HG02938 (cell line): ENCODE results near the gene TANGO2.
"Not testable (repeated sequence)": the region's sequence is repeated elsewhere in the genome, so short reads cannot be mapped to it uniquely, and the experiment has no call there.

Experiments
- ATAC-seq: cut with Tn5 transposase; IDR thresholded peaks from one replicate; pipeline ENCODE4 v1.9.1; 2021; ENCODE audit warnings: mild to moderate bottlenecking, moderate library complexity; ENCODE audit not compliant: unreplicated experiment

TANGO2 gene

DNA sequence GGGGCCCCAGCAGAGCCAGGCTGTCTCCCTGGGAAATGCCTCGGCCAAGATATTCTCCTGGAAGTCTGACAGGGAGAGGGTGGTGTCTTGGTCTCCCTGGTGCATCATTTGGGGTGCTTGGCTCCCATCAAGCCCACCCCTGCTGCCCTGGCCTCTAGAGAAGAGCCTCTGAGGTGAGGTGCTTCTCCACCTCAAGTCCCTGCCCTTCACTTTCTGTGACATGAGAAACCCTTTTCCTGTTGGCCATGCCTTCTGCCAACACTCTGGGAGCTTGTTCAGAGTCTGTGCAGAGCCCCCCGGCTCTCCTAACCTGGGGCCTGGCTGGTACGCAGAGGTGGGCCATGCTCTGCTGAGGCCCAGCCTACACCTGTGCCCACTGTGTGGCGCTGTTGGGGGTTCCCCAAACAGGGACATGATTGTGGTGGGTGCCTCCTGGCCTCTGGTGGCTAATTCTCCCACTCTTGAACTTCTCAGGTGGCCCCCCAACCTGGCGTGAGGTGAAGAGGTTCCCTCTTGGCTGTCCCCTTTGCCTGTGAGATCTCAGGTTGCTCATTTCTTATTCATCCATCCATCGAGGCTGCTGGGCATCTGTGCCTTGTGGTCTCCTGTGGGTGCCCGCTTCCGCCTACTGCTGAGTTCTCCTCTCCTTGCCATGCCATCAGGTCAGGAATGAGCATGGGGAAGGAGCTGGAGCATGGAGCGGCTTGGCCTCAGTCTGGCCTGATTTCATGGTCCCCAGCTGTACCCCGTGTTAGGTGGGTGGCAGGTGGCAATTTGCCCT, 40.0 kb downstream of the TANGO2 start:
- ATAC-seq = no peak

DNA sequence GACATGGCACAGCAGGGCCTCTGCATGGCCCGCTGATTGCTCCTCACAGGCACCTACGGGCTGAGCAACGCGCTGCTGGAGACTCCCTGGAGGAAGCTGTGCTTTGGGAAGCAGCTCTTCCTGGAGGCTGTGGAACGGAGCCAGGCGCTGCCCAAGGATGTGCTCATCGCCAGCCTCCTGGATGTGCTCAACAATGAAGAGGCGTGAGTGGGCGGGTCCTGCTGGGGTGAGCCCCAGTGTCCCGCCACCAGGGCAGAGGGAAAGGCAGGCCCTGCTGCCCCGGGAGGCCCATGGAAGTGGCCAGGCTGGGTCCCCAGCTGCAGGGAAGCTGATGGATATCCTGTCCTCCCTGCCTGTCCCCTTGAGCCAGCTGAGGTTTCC, 40.6 kb downstream of the TANGO2 start:
- ATAC-seq = no peak

DNA sequence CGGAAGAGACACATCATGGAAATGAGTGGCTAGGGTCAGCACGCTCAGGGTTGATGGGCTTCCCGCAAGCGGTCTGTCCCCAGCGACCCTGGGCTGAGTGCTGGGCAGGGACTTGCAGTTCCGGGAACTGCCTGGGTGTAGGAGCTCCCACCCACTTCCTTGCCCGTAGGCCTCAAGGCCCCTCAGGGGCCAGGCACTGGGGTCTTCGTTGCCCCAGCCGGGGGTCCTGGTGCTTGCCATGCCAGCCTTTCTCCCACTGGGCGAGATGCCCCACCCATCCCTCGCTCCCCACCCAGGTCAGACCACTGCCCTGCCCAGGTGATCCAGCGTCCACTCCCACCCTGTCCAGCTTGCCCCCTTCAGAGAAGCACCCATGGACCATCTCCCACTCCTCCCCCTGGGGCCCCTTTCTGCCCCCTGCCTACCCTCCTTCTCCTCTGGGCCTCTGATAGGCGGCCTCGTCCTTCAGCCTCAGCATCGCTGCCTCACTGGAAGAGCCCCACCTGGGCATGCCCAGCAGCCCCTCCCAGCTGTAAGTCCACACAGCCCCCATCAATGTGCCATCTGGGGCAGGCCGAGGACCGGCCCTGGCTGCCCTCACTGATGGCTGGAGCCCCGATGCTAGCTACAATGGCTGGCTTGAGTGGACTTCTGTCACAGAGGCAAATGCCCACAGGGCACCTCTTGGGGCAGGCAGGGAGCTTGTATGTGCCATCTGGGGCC, 41.3 kb downstream of the TANGO2 start:
- no peak for ATAC-seq

DNA sequence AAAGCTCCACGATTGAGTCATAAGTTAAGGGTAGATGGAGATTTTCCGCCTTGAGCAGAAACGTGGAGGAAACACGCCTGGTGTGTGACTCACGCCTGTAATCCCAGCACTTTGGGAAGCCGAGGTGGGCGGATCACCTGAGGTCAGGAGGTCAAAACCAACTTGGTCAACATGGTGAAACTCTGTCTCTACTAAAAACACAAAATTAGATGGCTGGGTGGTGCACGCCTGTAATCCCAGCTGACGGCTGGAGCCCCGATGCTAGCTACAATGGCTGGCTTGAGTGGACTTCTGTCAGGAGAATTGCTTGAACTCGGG, 41.8 kb downstream of the TANGO2 start:
- no peak for ATAC-seq

DNA sequence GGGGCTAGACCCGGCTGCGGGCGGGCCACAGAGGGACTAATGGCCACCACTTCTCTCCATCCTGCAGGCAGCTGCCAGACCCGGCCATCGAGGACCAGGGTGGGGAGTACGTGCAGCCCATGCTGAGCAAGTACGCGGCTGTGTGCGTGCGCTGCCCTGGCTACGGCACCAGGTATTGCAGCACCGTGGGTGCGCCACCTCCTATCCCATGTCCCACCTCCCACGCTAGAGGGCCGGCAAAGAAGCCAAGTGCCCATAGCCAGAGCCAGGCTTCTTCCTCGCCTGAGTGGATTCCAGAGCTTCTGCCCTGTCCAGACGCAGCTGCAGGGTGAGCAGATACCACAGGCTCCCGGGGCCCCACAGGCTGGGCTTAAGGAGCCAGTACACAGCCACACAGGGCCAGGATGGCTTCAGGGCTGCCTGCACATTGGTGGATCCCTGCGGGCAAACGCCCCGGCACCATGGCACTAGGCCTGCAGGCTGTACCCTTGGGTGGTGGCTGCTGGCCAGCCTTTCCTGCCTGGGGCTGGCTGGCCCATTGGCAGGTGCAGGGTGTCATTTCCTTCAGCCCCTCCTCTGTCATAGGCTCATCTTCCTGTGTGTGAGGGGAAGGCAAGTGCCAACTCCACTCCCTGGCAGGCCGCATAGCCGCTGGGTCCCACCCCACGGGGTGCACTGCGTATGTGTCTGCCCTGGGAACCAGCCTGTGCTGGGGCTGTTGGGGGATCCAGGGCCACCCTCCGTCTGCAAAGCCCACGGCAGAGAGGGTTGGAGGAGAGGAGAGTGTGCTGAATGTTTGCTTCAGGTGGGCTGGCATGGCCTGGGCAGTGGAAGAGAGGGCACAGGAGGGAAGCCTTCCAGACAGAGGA, 42.6 kb downstream of the TANGO2 start:
- ATAC-seq = no peak

DNA sequence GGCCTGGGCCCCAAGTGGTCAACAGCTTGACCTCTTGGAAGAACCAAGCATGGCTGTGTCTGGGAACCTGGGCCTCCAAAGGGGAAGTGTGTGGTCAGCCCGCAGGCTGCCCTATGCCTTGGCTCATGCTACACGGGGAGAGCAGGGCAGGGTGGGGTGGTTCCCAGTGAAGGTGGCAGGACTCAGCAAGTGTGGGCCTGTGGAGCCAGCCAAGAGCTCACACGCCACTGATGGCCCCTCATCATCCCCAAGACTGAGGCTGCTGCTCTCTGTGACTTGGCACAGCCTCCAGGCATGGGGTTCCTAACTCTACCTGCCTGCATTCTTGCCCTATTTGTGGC, 43.2 kb downstream of the TANGO2 start:
- no peak for ATAC-seq

DNA sequence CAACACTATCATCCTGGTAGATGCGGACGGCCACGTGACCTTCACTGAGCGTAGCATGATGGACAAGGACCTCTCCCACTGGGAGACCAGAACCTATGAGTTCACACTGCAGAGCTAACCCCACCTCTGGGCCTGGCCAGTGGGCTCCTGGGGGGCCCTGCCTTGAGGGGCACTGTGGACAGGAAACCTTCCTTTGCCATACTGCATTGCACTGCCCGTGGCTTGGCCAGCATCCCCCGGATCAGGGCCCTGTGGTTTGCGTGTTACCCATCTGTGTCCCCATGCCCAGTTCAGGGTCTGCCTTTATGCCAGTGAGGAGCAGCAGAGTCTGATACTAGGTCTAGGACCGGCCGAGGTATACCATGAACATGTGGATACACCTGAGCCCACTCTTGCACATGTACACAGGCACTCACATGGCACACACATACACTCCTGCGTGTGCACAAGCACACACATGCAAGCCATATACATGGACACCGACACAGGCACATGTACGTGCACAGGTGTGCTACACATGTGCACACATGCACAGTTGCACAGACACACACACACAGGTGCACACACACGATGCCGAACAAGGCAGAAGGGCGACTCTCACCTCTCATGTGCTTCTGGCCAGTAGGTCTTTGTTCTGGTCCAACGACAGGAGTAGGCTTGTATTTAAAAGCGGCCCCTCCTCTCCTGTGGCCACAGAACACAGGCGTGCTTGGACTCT, 43.8 kb downstream of the TANGO2 start:
- no peak for ATAC-seq

DNA sequence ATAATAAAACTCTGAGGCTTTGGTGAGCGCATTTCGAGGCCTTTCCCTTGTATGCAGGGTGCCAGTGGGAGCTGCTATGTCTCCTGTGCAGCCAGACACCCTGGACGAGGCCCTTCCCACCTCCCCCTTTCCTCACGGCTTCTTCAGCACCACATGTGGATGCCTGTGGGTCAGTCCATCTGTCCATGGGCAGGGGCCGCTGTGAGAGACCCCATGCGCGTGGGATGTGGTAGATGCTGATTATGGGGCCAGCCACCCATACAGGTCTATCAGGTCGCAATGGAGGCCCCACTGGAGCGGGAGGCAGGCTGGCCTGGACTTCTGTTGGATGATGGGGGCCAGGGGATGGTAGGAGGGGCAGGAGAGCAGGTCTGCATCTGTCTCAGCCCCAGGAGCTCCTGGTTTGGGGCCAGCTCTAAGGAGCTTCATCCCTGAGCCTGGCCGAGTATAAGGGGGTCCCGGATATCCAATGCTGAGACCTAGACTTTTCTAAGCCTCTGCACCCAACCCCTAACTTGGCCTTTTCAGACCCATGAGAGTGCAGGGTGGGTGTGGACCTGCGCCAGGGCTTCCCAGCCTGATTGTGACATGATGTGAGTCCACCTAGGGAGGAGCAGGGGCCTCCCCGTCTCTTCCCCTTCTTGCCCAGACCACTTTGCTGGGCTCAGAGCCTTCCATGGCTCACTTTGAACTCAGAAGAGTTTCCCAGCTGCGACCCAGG, 45.1 kb downstream of the TANGO2 start:
- ATAC-seq = no peak

DNA sequence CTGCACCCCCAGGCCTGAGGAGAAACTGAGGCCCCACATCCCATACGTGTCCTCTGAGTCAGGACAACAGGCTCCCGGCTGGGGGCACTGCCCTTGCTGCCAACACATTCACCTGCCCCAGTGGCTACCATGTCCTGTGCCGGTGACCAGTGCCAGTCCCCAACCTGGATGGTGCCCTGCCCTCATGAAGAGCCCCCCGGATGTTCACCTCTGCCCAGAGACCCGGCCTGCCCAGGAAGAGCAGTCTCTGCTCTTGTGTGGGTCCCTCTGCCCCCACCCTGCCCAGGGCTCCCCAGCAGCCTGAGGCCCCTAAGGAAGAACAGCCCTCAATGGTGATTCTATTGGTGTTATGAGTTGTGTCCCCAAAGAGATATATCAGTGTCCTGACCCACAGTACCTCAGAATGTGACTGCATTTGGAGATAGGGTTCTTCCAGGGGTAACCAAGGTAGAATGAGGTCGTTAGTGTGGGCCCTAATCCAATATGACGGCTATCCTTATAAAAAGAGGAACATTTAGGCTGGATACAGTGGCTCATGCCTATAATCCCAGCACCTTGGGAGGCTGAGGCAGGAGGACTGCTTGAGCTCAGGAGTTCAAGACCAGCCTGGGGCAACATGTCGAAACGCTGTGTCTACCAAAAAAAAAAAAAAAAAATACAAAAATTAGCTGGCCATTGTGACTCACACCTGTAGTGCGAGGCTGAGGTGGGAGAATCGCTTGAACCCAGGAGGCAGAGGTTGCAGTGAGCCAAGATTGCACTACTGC, 45.9 kb downstream of the TANGO2 start:
- no peak for ATAC-seq

DNA sequence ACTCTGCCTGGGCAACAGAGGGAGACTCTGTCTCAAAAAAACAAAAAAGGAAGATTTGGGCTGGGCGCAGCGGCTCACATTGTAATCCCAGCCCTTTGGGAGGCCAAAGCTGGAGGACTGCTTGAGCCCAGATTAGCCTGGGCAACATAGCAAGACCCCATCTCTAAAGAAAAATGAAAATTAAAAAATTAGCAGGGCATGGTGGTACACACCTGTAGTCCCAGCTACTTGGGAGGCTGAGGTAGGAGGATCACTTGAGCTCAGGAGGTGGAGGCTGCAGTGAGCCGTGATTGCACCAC, 46.4 kb downstream of the TANGO2 start:
- not testable (repeated sequence) for ATAC-seq

DNA sequence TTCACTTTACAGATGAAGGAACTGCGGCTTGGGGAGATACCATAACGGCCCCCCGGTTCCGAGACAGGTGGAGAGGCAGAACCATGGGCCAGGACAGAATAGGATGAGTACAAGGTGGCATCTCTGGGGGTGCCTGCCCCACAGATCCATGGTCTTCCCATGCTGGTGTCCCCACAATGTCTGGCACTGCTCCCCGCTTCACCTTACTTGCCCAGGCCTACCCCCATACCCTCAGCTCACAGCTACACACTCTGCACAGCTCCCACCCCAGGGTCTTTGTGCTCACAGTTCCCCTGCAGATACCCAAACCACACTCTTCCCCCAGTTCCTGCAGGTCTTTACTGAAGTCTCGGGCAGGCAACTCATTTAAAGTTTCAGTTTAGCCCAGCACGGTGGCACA, 47.7 kb downstream of the TANGO2 start:
- ATAC-seq = no peak

DNA sequence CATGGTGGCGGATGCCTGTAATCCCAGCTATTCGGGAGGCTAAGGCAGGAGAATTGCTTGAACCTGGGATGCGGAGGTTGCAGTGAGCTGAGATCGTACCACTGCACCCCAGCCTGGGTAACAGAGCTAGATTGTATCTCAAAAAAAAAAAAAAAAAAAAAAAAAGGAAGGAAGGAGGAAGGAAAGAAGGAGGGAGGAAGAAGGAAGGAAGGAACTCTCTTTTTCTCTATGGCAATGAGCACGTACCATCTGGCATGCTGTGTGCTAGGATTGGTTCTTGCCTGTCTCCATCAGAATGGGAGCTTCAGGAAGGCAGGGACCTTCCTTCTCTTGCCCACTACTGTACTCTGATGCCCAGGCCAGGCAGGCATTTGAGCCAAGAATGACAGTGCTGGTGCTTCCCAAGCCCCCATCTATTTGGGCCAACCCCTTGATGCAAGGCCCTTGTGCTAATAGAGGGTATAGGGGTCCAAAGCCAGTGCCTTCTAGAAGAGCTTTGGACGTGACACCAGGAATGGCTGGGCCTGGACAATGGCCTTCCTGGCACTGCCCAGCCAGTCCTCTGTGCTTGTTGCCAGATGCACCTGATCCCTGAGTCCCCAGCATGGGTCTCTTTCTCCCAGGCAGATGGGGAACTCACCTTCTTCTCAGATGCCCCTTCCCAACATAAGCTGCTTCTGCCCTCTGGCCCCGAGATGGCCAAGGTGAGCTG, 48.6 kb downstream of the TANGO2 start:
- ATAC-seq = no peak

DNA sequence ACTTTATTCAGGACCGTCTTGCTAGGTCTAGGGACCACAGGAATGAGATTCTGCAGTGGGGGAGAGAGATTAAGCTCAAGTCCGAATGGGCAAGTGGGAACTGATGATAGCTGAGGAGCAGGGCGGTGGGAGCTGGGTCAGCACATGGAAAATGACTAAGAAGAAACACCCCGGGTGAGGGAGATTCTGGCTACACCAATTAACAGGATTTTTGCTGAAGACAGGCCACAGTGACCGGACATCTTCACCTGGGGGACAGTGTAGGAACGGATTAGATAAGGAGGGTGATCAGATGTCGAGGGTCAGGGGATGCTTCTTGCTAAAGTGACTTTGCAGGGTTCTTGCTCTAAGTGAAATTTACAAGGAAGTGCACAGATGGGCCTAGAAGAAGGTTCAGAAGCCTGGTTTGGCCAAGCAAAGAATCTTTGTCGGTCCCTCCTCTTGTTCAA, 50.6 kb downstream of the TANGO2 start:
- ATAC-seq = no peak

DNA sequence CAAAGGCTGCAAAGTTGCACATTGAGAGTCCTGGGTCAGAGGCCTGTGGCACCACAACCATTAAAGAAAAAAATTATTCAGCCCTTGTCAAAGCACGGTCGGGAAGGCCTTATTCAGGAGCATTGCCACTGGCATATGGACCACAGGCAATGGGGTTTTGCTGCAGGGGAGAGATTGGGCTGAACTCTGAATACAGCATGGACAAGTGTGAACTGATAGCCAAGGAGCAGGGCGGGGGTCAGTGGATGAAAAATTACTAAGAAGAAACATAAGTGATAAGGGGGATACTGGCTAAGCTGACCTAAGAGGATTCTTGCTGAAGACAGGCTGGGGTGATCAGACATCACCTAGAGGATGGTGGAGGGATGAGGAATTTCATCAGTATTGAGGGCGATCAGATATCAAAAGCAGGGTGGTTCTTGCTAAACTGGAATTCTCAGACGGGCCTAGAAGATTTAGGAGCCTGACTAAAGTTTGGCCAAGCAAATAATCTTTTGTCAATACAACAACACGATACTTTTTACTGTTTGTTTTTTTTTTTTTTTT, 55.8 kb downstream of the TANGO2 start:
- no peak for ATAC-seq

DNA sequence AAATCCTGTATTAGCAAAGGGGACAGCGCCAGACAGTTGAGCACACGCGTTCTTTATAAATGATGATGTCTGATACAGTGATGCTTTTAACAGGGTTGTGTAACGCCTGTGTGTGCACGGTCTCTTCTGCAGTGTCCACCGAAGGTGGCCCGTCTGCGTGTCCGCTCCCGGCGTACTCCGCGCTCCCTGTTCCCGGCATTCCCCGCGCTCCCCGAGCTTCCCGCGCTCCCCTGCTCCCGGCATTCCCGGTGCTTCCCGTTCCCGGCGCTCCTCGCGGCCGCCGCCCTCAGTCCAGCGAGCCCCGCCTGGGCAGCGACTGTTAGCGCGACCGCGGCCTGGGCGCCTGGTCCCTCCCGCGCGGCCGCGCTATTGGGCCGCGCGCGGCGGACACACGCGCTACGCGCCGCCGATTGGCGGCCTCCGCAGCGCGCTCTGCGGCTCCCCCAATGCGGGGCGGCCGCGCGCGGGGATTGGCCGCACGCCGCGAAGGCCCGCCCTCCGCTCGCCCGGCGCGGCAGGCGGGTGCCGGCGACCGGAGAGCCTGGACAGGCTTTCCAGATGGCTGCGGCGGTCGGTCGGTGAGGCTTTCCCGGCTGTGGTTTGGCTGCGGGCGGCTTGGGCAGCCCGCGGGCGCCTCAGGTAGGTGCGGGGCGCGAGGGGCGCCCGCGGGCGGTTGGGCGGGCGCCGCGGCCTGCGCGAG, 59.0 kb downstream of the TANGO2 start, which contains the start of gene DGCR8:
TSS of gene DGCR8 (plus strand) at position 497 of the 700 bp plus-strand sequence. CDS start 5,723 bp downstream, outside the sequence.
- ATAC-seq = peak; percentile 64

DNA sequence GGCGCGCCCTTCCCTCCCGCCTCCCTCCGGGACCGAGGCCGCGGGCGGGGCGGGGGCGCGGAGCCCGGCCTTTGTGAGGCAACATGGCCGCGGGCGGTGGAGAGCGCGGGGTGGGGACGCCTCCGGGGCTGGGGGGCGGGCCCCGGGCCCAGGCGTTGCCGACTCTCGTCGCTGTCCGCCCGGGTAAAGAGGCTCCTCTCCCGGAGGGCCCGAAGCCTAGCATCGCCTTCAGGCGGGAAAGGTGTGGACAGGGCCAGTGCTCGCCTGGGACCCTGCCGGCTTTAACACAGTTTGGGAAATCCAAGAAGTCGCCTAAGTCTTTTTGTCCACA, 59.5 kb downstream of the TANGO2 start:
- ATAC-seq = peak; percentile 47

DNA sequence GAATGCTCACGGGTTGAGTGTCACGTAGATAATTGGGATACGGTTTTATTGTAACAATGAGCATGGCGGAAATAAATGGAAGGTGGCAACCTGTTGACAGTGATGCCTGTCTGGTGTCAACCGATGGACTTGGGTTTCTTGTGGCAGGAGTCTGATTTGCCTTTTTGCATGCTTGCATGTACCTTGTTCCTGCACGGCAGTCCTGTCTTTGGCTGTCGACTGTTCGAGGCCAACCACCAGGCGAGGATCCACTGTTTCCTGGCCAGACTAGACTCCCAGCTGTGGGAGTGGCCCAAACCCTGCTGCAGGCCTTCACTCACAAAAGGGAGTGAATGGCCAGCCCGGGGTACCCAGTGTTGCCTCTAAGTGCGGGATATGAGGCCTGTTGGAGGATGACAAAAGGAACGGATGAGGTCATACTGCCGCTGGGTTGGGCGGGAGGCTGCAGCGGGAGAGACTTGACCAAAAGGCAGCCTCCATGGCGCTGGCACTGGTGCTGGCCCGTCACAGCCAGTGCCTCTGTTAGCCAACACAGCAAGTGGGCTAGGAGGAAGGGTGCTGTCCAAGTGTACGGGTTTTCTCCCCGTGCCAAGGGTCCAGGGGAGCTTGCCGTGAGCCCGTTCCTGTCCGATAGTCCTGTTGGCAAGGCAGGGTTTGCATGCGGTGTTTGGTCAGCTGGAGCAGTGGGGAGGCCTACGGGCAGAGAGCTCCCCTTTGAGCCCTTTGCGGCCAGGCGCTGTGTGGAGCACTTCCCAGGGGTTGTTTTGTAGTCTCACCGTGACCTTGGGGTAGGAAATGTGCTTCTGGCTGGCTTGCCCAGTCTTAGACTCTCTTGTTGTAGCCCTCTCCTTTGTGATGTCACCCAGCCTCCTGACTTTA, 60.1 kb downstream of the TANGO2 start:
- no peak for ATAC-seq
